GM18858 (cell line): ENCODE measurements around the gene ADH5.
"Not testable (repeated sequence)": the region's sequence is repeated elsewhere in the genome, so short reads cannot be mapped to it uniquely, and the experiment has no call there.

Experiments used
- ATAC-seq: cut with Tn5 transposase; IDR thresholded peaks from one replicate; pipeline ENCODE4 v1.9.1; 2021; ENCODE audit not compliant: unreplicated experiment

Gene ADH5

DNA sequence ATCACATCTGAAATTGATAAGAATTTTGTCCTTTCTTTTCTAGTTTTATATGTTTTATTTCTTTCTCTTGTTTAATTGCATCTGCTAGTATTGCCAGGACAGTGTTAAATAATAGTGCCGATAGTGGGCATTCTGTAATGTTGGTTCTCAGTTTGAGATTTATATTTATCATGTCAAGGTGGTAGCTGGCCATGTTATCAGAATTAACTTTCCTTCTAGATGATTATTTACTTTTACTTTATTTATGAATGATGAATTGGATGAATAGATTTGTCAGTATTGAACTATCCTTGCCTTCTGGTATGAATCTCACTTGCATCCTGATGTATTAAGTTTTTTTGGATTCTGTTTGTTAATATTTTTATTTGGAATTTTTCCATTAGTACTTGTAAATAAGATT lies 50.4 kb downstream of the ADH5 start:
- no peak for ATAC-seq

- ATAC-seq: no peak
These were observed 54.6 kb downstream of the ADH5 start for GRCh38 chr4:99033956-99034355.

DNA sequence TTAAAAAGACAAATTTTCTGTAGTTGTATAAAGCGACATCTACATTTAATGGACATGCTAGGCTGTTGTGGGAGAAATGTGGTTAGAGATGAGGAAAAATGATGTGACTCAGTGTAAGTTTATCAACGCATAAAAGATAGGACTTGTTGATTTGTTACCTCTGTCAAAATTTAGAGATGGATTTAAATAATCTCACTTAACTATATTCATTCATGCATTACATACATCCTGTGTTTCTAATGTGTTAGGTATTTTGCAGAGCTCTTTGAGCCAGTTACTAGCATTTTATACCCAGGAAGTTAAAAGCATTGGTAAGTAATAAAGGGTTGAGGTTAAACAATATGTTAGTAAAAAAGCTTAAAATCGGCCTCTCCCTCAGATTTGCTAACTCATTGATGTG lies 58.7 kb downstream of the ADH5 start:
- no peak for ATAC-seq

GRCh38 chr4:99029018-99029735 lies 59.4 kb downstream of the ADH5 start:
- no peak for ATAC-seq

GRCh38 chr4:99028187-99028586 lies 60.4 kb downstream of the ADH5 start:
- peak; percentile 51 for ATAC-seq

DNA sequence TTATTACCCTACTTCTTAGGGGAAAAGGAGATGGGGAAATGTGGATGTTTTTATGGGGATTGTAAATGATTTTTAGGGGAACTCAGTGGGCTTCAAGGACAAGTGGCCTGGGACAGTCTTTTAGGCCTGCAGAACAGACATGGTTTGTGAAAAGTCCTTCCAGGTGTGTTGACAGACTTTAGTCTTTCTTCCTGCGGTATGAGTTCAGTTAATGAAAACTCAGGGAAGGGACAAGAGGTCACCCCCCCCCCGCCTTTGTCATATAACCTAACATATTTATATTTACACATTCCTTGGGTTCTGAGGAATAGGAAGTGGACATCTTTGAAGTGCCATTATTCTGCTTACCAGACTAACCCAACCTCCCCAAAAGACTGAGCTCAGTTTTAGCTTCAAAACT lies 61.3 kb downstream of the ADH5 start:
- ATAC-seq: no peak

DNA sequence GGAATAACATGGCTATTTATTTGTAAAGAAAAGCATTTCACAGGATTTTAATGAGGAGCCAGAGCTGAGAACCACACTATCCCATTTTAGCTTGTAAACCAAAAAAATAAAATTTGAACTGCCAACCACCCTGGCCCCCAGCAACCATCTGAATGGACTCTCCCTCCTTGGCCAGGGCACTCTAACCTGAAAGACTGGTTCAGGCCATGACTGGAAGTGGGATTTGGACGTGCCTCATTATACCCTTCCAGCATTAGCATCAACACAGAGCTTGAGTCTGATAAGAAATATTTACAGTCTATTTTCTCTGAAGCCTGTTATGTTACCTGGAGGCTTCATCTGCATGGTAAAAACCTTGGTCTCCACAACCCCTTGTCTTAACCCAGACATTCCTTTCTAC lies 63.1 kb downstream of the ADH5 start:
- ATAC-seq: no peak

DNA sequence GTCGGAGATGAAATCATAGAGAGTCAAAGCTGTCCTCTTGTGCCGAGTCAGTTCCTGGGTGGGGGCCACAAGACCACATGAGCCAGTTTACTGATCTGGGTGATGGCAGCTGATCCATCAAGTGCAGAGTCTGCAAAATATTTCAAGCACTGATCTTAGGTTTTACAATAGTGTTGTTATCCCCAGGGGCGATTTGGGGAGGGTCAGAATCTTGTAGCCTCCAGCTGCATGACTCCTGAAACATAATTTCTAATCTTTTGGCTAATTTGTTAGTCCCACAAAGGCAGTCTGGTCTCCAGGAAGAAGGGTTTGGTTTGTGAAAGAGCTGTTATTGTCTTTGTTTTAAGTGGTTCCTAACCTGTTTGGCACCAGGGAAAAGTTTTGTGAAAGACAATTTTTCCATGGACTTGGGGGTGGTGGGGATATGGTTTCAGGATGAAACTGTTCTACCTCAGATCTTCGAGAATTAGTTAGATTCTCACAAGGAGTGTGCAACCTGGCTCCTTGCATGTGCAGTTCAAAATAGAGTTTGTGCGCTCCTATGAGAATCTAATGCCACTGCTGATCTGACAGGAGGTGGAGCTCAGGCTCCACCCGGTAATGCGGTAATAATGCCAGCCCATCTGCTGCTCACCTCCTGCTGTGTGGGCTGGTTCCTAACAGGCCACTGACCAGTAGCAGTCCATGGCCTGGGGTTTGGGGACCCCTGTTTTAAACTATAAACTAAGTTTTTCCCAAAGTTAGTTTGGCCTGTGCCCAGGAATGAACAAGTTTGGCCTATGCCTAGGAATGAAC lies 63.9 kb downstream of the ADH5 start:
- ATAC-seq: no peak

- not testable (repeated sequence) for ATAC-seq
These were observed 64.8 kb downstream of the ADH5 start for GRCh38 chr4:99023800-99024251.

DNA sequence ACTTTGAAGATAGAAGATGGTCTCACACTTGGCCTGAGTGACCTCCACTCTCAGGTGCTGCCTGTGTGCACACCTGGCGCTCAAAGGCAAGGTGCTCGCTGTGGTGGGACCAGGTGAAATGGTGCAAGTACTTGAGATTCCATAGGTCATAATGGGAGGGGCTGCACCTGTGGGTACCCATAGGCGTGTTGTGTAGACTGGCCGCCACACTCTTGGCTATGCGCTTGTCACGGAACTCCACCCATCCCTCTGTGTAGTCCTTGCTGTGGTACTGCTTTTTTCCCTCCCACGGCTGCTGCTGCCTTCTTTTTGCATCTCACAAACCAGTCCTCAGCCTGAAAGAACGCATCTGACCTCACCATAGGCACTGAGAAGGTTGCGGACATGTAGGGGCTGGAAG lies 66.0 kb downstream of the ADH5 start:
- ATAC-seq: no peak

DNA sequence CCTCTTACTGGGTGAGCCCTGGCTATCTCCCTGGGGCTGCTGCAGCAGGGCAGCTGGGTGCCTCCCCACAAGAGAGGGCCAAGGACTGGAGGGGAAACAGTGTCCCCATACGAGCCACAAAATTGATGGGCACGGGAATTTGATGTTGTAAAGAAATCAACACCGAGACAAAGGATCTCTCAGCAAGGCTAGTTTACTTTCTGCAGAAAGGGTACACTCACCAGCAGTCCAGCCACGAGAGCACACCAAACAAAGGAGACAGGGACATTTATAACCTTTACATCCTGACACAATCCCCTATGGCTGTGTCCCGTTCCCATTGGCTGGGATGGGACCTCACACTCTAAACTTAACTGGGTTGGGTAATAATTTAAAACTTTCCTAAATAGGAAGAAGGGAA lies 67.2 kb downstream of the ADH5 start:
- ATAC-seq: no peak
